Glomerular endothelial cell (primary cell): ENCODE measurements around the gene QKI. TPM values are rescaled to one million over a fixed set of nuclear protein-coding genes. Genes with fewer than 3 reads are reported as not detected.
"Not testable (repeated sequence)": the region's sequence is repeated elsewhere in the genome, so short reads cannot be mapped to it uniquely, and the experiment has no call there.

Experiments used
- DNase-seq: peaks from one replicate; pipeline ENCODE4 v3.0.0-alpha.2; 2011; ENCODE audit warnings: low read depth, low spot score; ENCODE audit errors: extremely low read depth
- total RNA-seq: library from RNA; depleted of rRNA; stranded (reverse); fragments of >200 nt; gene quantifications from 2 replicates; pipeline ENCODE4 v1.2.3, GENCODE V29; 2015

QKI gene
- total RNA-seq: 180 and 224 TPM in 2 replicates

- no peak for DNase-seq
Observed at GRCh38 chr6:163414117-163414945, at the start of gene QKI. TSS of gene QKI (plus strand) at chr6:163414718. CDS start at chr6:163415194, 476 bp downstream.

- DNase-seq: no peak
Observed at GRCh38 chr6:163366288-163366687, 48.2 kb upstream of the QKI start.

GRCh38 chr6:163367497-163368183 is 46.9 kb upstream of the QKI start:
- DNase-seq: no peak

- no peak for DNase-seq
Observed at GRCh38 chr6:163369141-163369540, 45.4 kb upstream of the QKI start.

GRCh38 chr6:163369628-163370365 is 44.7 kb upstream of the QKI start:
- no peak for DNase-seq

- DNase-seq: no peak
Observed at GRCh38 chr6:163370464-163371117, 43.9 kb upstream of the QKI start.

GRCh38 chr6:163371129-163371528 is 43.4 kb upstream of the QKI start:
- no peak for DNase-seq

GRCh38 chr6:163373240-163373639 is 41.3 kb upstream of the QKI start:
- no peak for DNase-seq

GRCh38 chr6:163375361-163375760 is 39.2 kb upstream of the QKI start:
- DNase-seq: no peak

- DNase-seq: no peak
Observed at GRCh38 chr6:163376187-163376586, 38.3 kb upstream of the QKI start.

- DNase-seq: no peak
Observed at GRCh38 chr6:163377561-163377960, 37.0 kb upstream of the QKI start.

GRCh38 chr6:163380216-163380615 is 34.3 kb upstream of the QKI start:
- DNase-seq: no peak

- no peak for DNase-seq
Observed at GRCh38 chr6:163381118-163381756, 33.3 kb upstream of the QKI start.

- not testable (repeated sequence) for DNase-seq
Observed at GRCh38 chr6:163383396-163383795, 31.1 kb upstream of the QKI start.

- DNase-seq: no peak
Observed at GRCh38 chr6:163383912-163384311, 30.6 kb upstream of the QKI start.

GRCh38 chr6:163384510-163384909 is 30.0 kb upstream of the QKI start:
- DNase-seq: no peak

- not testable (repeated sequence) for DNase-seq
Observed at GRCh38 chr6:163385503-163385902, 29.0 kb upstream of the QKI start.

- no peak for DNase-seq
Observed at GRCh38 chr6:163386329-163386908, 28.1 kb upstream of the QKI start.

GRCh38 chr6:163387317-163387716 is 27.2 kb upstream of the QKI start:
- peak; percentile 47 for DNase-seq

GRCh38 chr6:163389354-163389753 is 25.2 kb upstream of the QKI start:
- DNase-seq: no peak
